Tibial artery (tissue), 4 donors: ENCODE results near the gene MRPS23.

Experiments used
- DNase-seq, 2 donors: peaks; one replicate each; pipeline ENCODE4 v3.0.0-alpha.2; 2019
- H3K27ac ChIP-seq, 2 donors: fragments of 200-600 bp; sonication (generic) in 1 of 2; 1 replicate in 1 of 2; 2 replicates in 1 of 2; pipeline ENCODE4 v1.5.1; 2018 to 2019; ENCODE audit warnings: mild to moderate bottlenecking in 1 of 2
- H3K27me3 ChIP-seq, 2 donors: fragments of 200-600 bp; sonication (generic) in 1 of 2; one replicate each; pipeline versions ENCODE4 v1.5.1 to v1.6.0; 2016 to 2019
- H3K36me3 ChIP-seq, 3 donors: fragments of 200-600 bp; sonication (generic) in 2 of 3; one replicate each; pipeline ENCODE4 v1.5.1; 2016 to 2019; ENCODE audit warnings: mild to moderate bottlenecking in 2 of 3
- H3K4me1 ChIP-seq, 4 donors: fragments of 200-600 bp; sonication (generic) in 2 of 4; 1 replicate in 3 of 4; 2 replicates in 1 of 4; pipeline ENCODE4 v1.5.1; 2016 to 2019
- H3K4me3 ChIP-seq, 2 donors: fragments of 200-600 bp; sonication (generic) in 1 of 2; 1 replicate in 1 of 2; 2 replicates in 1 of 2; pipeline ENCODE4 v1.5.1; 2018 to 2019; ENCODE audit warnings: mild to moderate bottlenecking in 2 of 2
- H3K9me3 ChIP-seq, 3 donors: fragments of 200-600 bp; sonication (generic) in 1 of 3; one replicate each; pipeline ENCODE4 v1.5.1; 2016 to 2019
- intact Hi-C: fragments of 100-400 bp; cut with DNase I; formaldehyde crosslinking; loops from one replicate; pipeline ENCODE4 v1.15.0; 2023; ENCODE audit warnings: low total_unique reads
- TF ChIP-seq, protein P1 (sequence below), 2 experiments: fragments of 200-600 bp in 1 of 2; fragments of 450-650 bp in 1 of 2; IDR thresholded peaks; one replicate each; pipeline ENCODE4 v1.5.1; 2017 to 2019; ENCODE audit warnings: antibody characterized with exemption in 2 of 2, mild to moderate bottlenecking in 1 of 2, moderate library complexity in 1 of 2

The MRPS23 gene

DNA sequence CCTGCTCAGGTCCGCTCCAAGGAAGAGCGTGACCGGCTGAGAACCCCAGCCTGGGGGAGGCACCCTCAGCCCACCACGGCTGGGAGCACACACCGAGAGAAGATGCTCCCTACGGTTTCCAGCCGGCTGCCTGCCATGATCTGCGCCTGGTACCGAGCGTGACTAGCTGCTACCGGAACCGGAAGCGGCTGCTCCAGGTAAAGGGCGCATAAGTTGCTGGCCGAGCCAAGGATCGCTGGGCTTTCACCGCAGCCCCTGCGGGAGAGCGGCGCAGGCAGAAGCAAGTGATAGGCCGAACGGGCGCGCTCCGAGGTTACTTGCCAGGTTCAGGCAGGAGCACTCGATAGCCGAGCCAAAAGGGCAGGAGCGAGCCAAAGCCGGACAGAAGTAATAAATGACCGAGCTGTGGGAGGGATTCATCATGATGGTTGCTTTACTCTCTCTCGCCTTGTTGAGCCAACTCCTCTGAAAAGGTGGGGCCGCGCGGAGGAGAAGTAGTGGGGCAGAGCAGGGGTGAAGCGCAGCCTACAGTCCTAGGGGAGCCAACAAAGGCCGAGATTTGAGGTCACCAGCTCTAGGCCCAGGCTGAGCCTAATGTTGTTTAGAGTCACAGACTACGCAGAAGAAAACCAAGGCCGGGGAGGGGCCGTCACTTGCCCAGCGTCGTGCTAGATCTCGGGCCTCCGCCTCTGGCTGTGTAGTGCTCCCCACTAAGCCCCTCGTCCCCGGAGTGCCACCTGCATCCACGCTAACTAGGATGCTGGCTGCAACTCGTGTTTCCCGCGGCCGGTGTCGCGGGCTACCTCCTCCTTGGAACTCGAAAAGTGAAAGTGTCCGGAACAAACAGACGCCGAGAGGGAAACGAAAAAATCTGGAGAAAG, at the start of gene MRPS23:
Gene MRPS23 (minus strand): TSS at position 171 of the 881 bp plus-strand sequence. CDS start 34 bp downstream, at position 137.
- Histone ChIP-seq H3K9me3 (no peaks in the 10 kb centered on the region), H3K4me1 (peaks cover 0 to 59% (median 46%) of the 10 kb centered on the region in 4 donors), H3K27ac (peak within 1 kb of the TSS; percentile 85 to 94), H3K27me3 (no peaks in the 10 kb centered on the region), H3K4me3 (peak within 1 kb of the TSS; percentile 79 to 88), H3K36me3 (peaks cover 0 to 22% (median 8%) of the 10 kb centered on the region in 3 donors)
- intact Hi-C loops: loop anchor here (10.0 kb wide), 1 partner anchor 235 kb away; the partner anchor contains the start of gene DYNLL2
- TF ChIP-seq, protein P1, sequence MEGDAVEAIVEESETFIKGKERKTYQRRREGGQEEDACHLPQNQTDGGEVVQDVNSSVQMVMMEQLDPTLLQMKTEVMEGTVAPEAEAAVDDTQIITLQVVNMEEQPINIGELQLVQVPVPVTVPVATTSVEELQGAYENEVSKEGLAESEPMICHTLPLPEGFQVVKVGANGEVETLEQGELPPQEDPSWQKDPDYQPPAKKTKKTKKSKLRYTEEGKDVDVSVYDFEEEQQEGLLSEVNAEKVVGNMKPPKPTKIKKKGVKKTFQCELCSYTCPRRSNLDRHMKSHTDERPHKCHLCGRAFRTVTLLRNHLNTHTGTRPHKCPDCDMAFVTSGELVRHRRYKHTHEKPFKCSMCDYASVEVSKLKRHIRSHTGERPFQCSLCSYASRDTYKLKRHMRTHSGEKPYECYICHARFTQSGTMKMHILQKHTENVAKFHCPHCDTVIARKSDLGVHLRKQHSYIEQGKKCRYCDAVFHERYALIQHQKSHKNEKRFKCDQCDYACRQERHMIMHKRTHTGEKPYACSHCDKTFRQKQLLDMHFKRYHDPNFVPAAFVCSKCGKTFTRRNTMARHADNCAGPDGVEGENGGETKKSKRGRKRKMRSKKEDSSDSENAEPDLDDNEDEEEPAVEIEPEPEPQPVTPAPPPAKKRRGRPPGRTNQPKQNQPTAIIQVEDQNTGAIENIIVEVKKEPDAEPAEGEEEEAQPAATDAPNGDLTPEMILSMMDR (IDR thresholded peaks at IDR 0.05): no peak
- peak; percentile 98 to 99 for DNase-seq

DNA sequence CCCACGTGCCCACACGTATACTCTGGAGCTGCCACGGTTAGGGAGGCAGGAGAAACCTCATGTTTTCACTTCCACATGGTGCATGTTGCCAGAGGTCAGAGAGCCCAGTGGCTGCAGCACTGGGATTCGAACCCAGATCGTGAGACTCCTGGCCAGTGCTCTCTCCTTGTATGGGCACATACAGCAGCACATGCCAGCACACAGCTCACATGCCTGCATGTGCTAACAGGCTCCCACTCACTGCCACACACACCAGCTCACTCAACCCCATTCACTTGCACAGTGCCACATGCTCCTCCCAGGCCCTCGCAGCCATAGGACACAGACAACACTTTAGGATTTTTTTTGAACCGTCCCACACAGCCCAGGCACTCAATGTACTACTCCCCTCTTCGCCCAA, 49.5 kb upstream of the MRPS23 start:
- DNase-seq: peak in 1 of 2 donors; percentile 79
- TF ChIP-seq, protein P1 (IDR thresholded peaks at IDR 0.05): no peak
- intact Hi-C loops: no loop called here
- Histone ChIP-seq H3K27ac (peak overlapping the region; percentile 80 to 89), H3K4me3 (no peak overlapping the region), H3K27me3 (no peaks in the 10 kb centered on the region), H3K36me3 (no peaks in the 10 kb centered on the region), H3K4me1 (peaks cover 21 to 86% (median 69%) of the 10 kb centered on the region in 4 donors), H3K9me3 (no peaks in the 10 kb centered on the region)

DNA sequence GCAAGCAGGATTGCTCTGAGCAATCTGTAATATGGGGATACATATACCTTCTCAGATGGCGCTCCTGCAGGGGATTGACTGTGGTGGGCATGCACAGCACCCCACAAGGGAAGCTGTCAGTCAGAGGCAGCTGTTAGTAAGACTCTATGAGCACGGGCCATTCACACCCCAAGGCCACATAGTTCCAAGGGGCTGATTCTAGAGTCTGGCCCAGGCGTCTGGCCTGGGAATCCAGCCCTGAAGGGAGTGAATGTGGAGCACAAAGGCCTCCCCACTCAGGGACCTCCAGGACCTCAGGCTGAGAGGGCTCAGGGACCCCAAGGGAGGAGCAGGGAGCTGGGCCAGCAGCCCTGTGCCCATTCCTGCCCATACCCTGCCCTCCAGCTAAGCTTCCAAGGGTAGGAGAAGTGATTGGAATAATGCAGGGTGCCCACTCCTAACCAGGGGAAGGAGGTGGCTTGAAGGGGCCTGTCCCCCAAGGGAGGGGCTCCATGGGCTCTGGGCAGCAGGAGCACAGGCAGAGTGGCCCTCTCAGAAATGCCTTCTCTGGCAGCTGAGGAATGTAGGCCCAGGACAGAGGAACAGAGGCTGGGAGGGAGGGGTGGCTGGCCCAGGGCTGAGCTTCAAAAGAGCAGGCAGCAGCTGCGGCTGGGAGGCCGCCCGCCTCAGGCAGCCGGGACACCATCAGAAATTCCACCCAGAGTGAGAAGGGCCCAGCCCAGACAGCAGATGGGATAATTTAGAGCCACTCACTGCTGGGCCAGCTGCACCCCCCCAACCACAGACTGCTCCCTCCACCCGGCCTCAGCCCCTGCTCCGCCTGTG, 48.9 kb upstream of the MRPS23 start:
- no peak overlapping the region for H3K4me3 ChIP-seq
- no peaks in the 10 kb centered on the region for H3K36me3 ChIP-seq
- H3K9me3 ChIP-seq: no peaks in the 10 kb centered on the region
- TF ChIP-seq, protein P1 (IDR thresholded peaks at IDR 0.05): no peak
- H3K4me1 ChIP-seq: peaks cover 21 to 86% (median 73%) of the 10 kb centered on the region in 4 donors
- intact Hi-C loops: no loop called here
- H3K27ac ChIP-seq: peak overlapping the region; percentile 80 to 89
- H3K27me3 ChIP-seq: no peaks in the 10 kb centered on the region
- peak; percentile 51 to 80 for DNase-seq

DNA sequence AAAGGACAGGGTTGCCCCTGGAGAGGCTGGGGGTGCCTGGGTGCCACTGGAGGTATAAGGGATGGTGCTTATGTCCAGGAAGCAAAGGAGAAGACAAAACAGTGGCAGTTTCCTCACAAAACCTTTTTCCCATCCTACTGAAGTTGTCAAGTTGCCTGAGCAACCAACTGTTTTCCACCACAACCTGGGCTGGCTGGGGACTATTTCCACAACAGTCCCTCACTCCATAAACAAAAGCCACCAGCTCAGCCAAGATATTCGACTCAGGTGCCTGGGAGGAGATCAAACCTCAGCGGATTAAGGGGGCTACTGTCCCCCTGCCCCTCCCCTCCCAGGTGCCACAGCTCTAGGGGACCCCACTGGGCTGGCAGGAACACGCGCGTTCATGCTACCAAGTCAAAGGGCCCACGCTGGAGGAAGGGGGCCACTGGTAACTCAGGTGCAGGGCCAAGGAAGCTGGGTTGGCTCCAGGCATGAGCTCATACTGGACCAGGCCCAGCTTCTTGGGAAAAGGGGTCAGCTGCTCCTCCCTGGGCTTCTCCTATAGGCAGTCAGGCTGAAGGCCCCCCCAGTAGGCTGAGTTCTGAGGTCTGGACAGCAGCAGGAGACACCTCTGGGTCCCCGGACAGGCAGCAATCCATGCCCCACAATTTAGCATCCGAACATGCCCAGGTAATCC, 45.7 kb upstream of the MRPS23 start:
- intact Hi-C loops: no loop called here
- Histone ChIP-seq H3K27ac (peak overlapping the region; percentile 87 to 93), H3K4me3 (no peak overlapping the region), H3K4me1 (peaks cover 28 to 88% (median 82%) of the 10 kb centered on the region in 4 donors), H3K36me3 (no peaks in the 10 kb centered on the region), H3K9me3 (no peaks in the 10 kb centered on the region), H3K27me3 (no peaks in the 10 kb centered on the region)
- no peak for DNase-seq
- TF ChIP-seq, protein P1 (IDR thresholded peaks at IDR 0.05): no peak

DNA sequence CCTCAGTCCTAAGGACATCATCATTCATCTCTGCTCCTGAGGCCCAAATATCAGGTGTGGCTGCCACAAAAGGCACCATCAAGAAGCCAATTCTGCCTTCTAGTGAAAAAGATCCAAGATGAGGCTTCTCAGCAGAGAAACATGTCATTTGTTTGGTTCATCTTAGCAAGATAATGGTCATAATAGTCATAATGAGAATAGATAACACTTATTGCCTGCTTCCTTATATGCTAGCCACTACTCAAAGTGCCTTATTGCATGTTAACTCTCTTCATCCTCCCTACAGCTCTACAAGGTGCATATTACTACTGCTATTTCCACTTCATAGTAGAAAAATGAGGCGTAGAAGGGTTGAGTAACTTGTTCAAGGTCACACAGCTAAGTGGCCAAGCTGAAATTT, 45.0 kb upstream of the MRPS23 start:
- Histone ChIP-seq H3K36me3 (no peaks in the 10 kb centered on the region), H3K4me3 (no peak overlapping the region), H3K27me3 (no peaks in the 10 kb centered on the region), H3K9me3 (no peaks in the 10 kb centered on the region), H3K27ac (peak overlapping the region; percentile 87 to 93), H3K4me1 (peaks cover 23 to 88% (median 82%) of the 10 kb centered on the region in 4 donors)
- DNase-seq: no peak
- intact Hi-C loops: loop anchor here (5.0 kb wide), 1 partner anchor 52 kb away; no protein-coding TSS in a partner anchor
- TF ChIP-seq, protein P1 (IDR thresholded peaks at IDR 0.05): no peak
